Measurements from ENCODE around the gene D2HGDH. TPM values are rescaled to one million over a fixed set of nuclear protein-coding genes. Genes with fewer than 3 reads are reported as not detected.

Gene D2HGDH
- total and polyA plus RNA-seq, 2 donors from 2014 or later, result 37.0 to 49.3 TPM

GRCh38 chr2:241801611-241802420 is 67.4 kb downstream of the D2HGDH start:
- Histone ChIP-seq H3K4me1 (ENCODE audit: control insufficient read depth in 2 of 3, insufficient read depth in 2 of 3, low read depth in 1 of 3, low read length in 3 of 3) (peaks cover 3 to 16% (median 6%) of the 10 kb centered on the region in 3 donors), H3K4me3 (ENCODE audit: low read length in 3 of 3) (no peak overlapping the region), H3K36me3 (ENCODE audit: control insufficient read depth in 2 of 3, insufficient read depth in 3 of 3, low read length in 3 of 3) (no peaks in the 10 kb centered on the region), H3K9me3 (ENCODE audit: control insufficient read depth in 2 of 3, insufficient read depth in 1 of 3, low read length in 3 of 3) (no peaks in the 10 kb centered on the region), H3K27ac (ENCODE audit: low read depth in 2 of 2, low read length in 2 of 2) (no peak overlapping the region), H3K9ac (ENCODE audit: low read length in 3 of 3) (no peak overlapping the region), H3K27me3 (ENCODE audit: control insufficient read depth, insufficient read depth, low read length) (no peaks in the 10 kb centered on the region)
- intact Hi-C loops (cut with DNase I), result no loop called here
- no peak for FAIRE-seq
- TF ChIP-seq, protein P1, sequence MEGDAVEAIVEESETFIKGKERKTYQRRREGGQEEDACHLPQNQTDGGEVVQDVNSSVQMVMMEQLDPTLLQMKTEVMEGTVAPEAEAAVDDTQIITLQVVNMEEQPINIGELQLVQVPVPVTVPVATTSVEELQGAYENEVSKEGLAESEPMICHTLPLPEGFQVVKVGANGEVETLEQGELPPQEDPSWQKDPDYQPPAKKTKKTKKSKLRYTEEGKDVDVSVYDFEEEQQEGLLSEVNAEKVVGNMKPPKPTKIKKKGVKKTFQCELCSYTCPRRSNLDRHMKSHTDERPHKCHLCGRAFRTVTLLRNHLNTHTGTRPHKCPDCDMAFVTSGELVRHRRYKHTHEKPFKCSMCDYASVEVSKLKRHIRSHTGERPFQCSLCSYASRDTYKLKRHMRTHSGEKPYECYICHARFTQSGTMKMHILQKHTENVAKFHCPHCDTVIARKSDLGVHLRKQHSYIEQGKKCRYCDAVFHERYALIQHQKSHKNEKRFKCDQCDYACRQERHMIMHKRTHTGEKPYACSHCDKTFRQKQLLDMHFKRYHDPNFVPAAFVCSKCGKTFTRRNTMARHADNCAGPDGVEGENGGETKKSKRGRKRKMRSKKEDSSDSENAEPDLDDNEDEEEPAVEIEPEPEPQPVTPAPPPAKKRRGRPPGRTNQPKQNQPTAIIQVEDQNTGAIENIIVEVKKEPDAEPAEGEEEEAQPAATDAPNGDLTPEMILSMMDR (IDR thresholded peaks at IDR 0.05; ENCODE audit: borderline replicate concordance, extremely low read depth, insufficient read depth), result no peak
- peak in 3 of 5 donors; percentile 40 to 80 (median 64) for DNase-seq

DNA sequence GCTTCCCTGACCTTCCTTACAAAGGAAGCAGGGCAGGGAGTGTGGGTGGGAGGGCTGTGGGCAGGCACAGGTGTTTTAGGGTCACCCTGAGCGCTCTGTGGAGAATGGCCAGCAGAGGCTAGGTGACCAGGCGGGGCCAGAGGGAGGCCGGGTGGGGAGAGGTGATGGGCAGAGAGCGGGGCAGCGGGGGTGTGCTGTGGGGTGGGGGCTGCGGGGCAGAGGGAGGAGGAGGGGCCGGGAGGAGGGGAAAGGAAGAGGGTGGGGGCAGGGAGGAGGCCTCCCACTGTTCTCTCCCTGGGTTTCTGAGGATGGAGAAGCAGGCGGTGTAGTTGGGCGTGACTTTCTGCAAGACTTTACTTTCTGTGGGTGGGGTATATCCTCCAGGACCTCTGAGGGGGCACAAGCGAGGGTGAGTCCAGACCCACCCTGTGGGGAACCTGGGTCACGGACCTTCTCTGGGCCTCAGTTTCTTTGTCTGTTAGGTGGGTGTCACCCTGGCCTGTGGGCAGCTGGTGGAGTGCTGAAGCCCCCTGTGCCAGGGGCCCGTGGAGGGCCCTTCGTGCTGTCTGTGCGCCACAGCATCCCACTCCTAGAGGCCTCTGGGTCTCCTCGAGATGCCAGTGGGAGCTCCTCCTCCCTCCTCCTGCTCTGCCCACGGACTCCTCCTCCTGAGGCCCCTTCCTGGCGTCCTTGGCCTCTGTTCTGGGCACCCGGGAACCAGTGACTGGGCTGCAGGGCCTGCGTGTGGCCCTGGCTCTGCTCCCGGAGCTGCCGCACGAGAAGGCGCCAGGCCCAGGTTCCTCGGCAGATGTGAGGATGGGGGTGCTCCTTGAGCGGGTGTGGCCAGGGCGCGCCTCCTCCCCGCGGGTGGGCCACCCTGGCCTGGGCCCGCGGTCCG is 68.2 kb downstream of the D2HGDH start:
- Histone ChIP-seq H3K9ac (ENCODE audit: low read length in 3 of 3) (no peak overlapping the region), H3K4me1 (ENCODE audit: control insufficient read depth in 2 of 3, insufficient read depth in 2 of 3, low read depth in 1 of 3, low read length in 3 of 3) (peaks cover 3 to 16% (median 6%) of the 10 kb centered on the region in 3 donors), H3K36me3 (ENCODE audit: control insufficient read depth in 2 of 3, insufficient read depth in 3 of 3, low read length in 3 of 3) (no peaks in the 10 kb centered on the region), H3K27ac (ENCODE audit: low read depth in 2 of 2, low read length in 2 of 2) (no peak overlapping the region), H3K9me3 (ENCODE audit: control insufficient read depth in 2 of 3, insufficient read depth in 1 of 3, low read length in 3 of 3) (no peaks in the 10 kb centered on the region), H3K27me3 (ENCODE audit: control insufficient read depth, insufficient read depth, low read length) (no peaks in the 10 kb centered on the region), H3K4me3 (ENCODE audit: low read length in 3 of 3) (no peak overlapping the region)
- intact Hi-C loops (cut with DNase I), result no loop called here
- FAIRE-seq (no peak), DNase-seq (peak in 2 of 5 donors; percentile 73 to 74)
- TF ChIP-seq, protein P1 (IDR thresholded peaks at IDR 0.05; ENCODE audit: borderline replicate concordance, extremely low read depth, insufficient read depth), result no peak

DNA sequence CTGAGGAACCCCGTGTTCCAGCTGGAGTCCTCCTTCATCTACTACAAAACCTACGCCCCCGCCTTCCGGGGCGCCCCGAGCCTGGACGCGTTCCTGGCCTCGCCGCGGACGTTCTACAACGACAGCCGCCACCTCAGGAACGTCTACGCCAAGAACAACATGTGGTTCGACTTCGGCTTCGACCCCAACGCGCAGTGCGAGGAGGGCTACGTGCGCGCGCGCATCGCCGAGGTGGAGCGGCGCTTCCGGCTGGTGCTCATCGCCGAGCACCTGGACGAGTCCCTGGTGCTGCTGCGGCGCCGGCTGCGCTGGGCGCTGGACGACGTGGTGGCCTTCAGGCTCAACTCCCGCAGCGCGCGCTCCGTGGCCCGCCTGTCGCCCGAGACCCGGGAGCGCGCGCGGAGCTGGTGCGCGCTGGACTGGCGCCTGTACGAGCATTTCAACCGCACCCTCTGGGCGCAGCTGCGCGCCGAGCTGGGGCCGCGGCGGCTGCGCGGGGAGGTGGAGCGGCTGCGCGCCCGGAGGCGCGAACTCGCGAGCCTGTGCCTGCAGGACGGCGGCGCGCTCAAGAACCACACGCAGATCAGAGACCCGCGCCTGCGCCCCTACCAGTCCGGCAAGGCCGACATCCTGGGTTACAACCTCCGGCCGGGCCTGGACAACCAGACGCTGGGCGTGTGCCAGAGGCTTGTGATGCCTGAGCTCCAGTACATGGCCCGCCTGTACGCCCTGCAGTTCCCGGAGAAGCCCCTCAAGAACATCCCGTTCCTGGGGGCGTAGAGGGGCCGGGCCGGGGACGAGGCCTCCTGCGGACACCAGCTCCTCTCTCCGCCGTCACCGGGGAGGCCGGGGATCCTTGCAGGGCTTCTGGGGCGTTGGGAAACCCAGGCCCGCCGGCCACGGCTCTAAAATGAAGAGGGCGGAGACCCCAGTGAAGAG is 69.2 kb downstream of the D2HGDH start:
- Histone ChIP-seq H3K4me1 (ENCODE audit: control insufficient read depth in 2 of 3, insufficient read depth in 2 of 3, low read depth in 1 of 3, low read length in 3 of 3) (peaks cover 3 to 16% (median 6%) of the 10 kb centered on the region in 3 donors), H3K27me3 (ENCODE audit: control insufficient read depth, insufficient read depth, low read length) (no peaks in the 10 kb centered on the region), H3K27ac (ENCODE audit: low read depth in 2 of 2, low read length in 2 of 2) (no peak overlapping the region), H3K4me3 (ENCODE audit: low read length in 3 of 3) (peak overlapping the region in 1 of 3 donors; percentile 51), H3K9ac (ENCODE audit: low read length in 3 of 3) (no peak overlapping the region), H3K9me3 (ENCODE audit: control insufficient read depth in 2 of 3, insufficient read depth in 1 of 3, low read length in 3 of 3) (no peaks in the 10 kb centered on the region), H3K36me3 (ENCODE audit: control insufficient read depth in 2 of 3, insufficient read depth in 3 of 3, low read length in 3 of 3) (no peaks in the 10 kb centered on the region)
- intact Hi-C loops (cut with DNase I), result no loop called here
- TF ChIP-seq, protein P1 (IDR thresholded peaks at IDR 0.05; ENCODE audit: borderline replicate concordance, extremely low read depth, insufficient read depth), result no peak
- FAIRE-seq (no peak), DNase-seq (peak; percentile 65 to 93 (median 81))

All from kidney (tissue), 14 donors.